SU-DHL-6 (cell line): ENCODE results near the gene INTS7.

Experiments
- H2AFZ ChIP-seq: fragments of 200-600 bp; sonication (generic); 2 replicates; pipeline ENCODE4 v1.6.1; 2014; ENCODE audit warnings: low read depth, mild to moderate bottlenecking, moderate library complexity, mixed read lengths, antibody characterized with exemption, low read length; ENCODE audit not compliant: severe bottlenecking
- H3F3A ChIP-seq: fragments of 200-600 bp; shearing (Covaris generic); 2 replicates; pipeline ENCODE4 v1.6.0; 2016; ENCODE audit warnings: antibody characterized with exemption, mild to moderate bottlenecking; ENCODE audit not compliant: insufficient read depth
- H3K27ac ChIP-seq: fragments of 200-600 bp; sonication (generic); 2 replicates; pipeline ENCODE4 v1.5.1; 2016; ENCODE audit warnings: low read depth, mild to moderate bottlenecking, low read length, moderate library complexity, mixed read lengths
- H3K27me3 ChIP-seq: fragments of 200-600 bp; sonication (generic), shearing (Covaris generic); 2 replicates; pipeline ENCODE4 v1.6.0; 2014; ENCODE audit warnings: mild to moderate bottlenecking, low read length
- H3K36me3 ChIP-seq: fragments of 200-600 bp; sonication (generic); 2 replicates; pipeline ENCODE4 v1.6.1; 2014; ENCODE audit warnings: mild to moderate bottlenecking, low read length, mixed read lengths
- H3K4me2 ChIP-seq: fragments of 300-600, 200-600 bp; shearing (Covaris generic), sonication (generic); 2 replicates; pipeline ENCODE4 v1.6.0; 2014; ENCODE audit warnings: low read length, low read depth, mild to moderate bottlenecking; ENCODE audit not compliant: poor library complexity, severe bottlenecking
- H3K4me3 ChIP-seq: fragments of 200-600 bp; sonication (generic); 2 replicates; pipeline ENCODE4 v1.5.1; 2014; ENCODE audit warnings: antibody characterized with exemption, low read length, mild to moderate bottlenecking, mixed read lengths; ENCODE audit not compliant: insufficient read depth, poor library complexity, severe bottlenecking
- H3K79me2 ChIP-seq: fragments of 200-600 bp; sonication (generic); 2 replicates; pipeline ENCODE4 v1.6.1; 2014; ENCODE audit warnings: mild to moderate bottlenecking, low read length, moderate library complexity; ENCODE audit not compliant: insufficient read depth
- H3K9ac ChIP-seq: fragments of 200-600 bp; sonication (generic); 2 replicates; pipeline ENCODE4 v1.7.0; 2014; ENCODE audit warnings: mild to moderate bottlenecking, low read length
- H3K9me2 ChIP-seq: fragments of 200-600 bp; sonication (generic); replicated peaks from 2 replicates; pipeline ENCODE4 v1.6.1; 2014; ENCODE audit warnings: low read length; ENCODE audit not compliant: insufficient read depth
- H3K9me3 ChIP-seq: fragments of 200-600 bp; sonication (generic); 2 replicates; pipeline ENCODE4 v1.6.1; 2014; ENCODE audit warnings: low read length, mixed read lengths; ENCODE audit not compliant: insufficient read depth
- H4K20me1 ChIP-seq: fragments of 200-600 bp; sonication (generic); 2 replicates; pipeline ENCODE4 v1.6.1; 2014; ENCODE audit warnings: low read depth, mild to moderate bottlenecking, antibody characterized with exemption, low read length, moderate library complexity, mixed read lengths
- CTCF ChIP-seq: fragments of 200-600 bp; sonication (generic); IDR thresholded peaks from one replicate; pipeline ENCODE4 v1.5.1; 2017; ENCODE audit warnings: antibody characterized with exemption, mild to moderate bottlenecking, low read length, moderate library complexity; ENCODE audit not compliant: insufficient read depth, poor library complexity, severe bottlenecking
- EZH2phosphoT487 ChIP-seq: fragments of 200-600 bp; sonication (generic), shearing (Covaris generic); conservative IDR thresholded peaks from 2 replicates; pipeline ENCODE4 v1.6.1; 2018; ENCODE audit warnings: mild to moderate bottlenecking, antibody characterized with exemption, low read length, moderate library complexity, mixed read lengths

INTS7 gene

GRCh38 chr1:211951856-211952255, 83.5 kb downstream of the INTS7 start:
- Histone ChIP-seq H3K4me2 (no peak overlapping the region), H2AFZ (no peak overlapping the region), H3K4me3 (no peak overlapping the region), H3F3A (no peaks in the 10 kb centered on the region), H4K20me1 (no peaks in the 10 kb centered on the region), H3K27ac (no peak overlapping the region), H3K27me3 (no peaks in the 10 kb centered on the region), H3K79me2 (no peaks in the 10 kb centered on the region), H3K9ac (no peak overlapping the region), H3K9me2 (no peaks in the 10 kb centered on the region), H3K36me3 (peaks cover 7% of the 10 kb centered on the region), H3K9me3 (no peaks in the 10 kb centered on the region)
- TF ChIP-seq EZH2phosphoT487 (no peak), CTCF (no peak)

- H3K27ac ChIP-seq: no peak overlapping the region
- H3F3A ChIP-seq: no peaks in the 10 kb centered on the region
- TF ChIP-seq CTCF (no peak), EZH2phosphoT487 (no peak)
These were observed 87.0 kb downstream of the INTS7 start for GRCh38 chr1:211948377-211948776.

GRCh38 chr1:211947396-211948295, 87.7 kb downstream of the INTS7 start:
- Histone ChIP-seq H3K4me3 (no peak overlapping the region), H3K79me2 (no peaks in the 10 kb centered on the region), H3K4me2 (no peak overlapping the region), H3F3A (no peaks in the 10 kb centered on the region), H4K20me1 (no peaks in the 10 kb centered on the region), H3K27me3 (no peaks in the 10 kb centered on the region), H3K9ac (no peak overlapping the region), H2AFZ (no peak overlapping the region), H3K27ac (no peak overlapping the region), H3K36me3 (0 out of 2 replicates have a peak, but pooled peaks cover 9% of the 10 kb centered on the region), H3K9me3 (no peaks in the 10 kb centered on the region), H3K9me2 (no peaks in the 10 kb centered on the region)
- TF ChIP-seq EZH2phosphoT487 (no peak), CTCF (no peak)

More at GRCh38 chr1:211948377-211948776, 87.0 kb downstream of the INTS7 start:
- Histone ChIP-seq H3K79me2 (no peaks in the 10 kb centered on the region), H3K27me3 (no peaks in the 10 kb centered on the region), H2AFZ (no peak overlapping the region), H3K36me3 (0 out of 2 replicates have a peak, but pooled peaks cover 5% of the 10 kb centered on the region), H3K9me3 (no peaks in the 10 kb centered on the region), H4K20me1 (no peaks in the 10 kb centered on the region), H3K4me3 (no peak overlapping the region), H3K9me2 (no peaks in the 10 kb centered on the region), H3K4me2 (no peak overlapping the region), H3K9ac (no peak overlapping the region)
